HG03196 (cell line): Measurements from ENCODE around the gene NFATC1.

ENCODE experiments used
- ATAC-seq: cut with Tn5 transposase; IDR thresholded peaks from one replicate; pipeline ENCODE4 v1.9.1; 2021; ENCODE audit not compliant: unreplicated experiment

NFATC1 gene

GRCh38 chr18:79402977-79403722 lies 7.4 kb downstream of the NFATC1 start:
- no peak for ATAC-seq

GRCh38 chr18:79403723-79404566 lies 8.2 kb downstream of the NFATC1 start:
- ATAC-seq: no peak

GRCh38 chr18:79404567-79404910 lies 8.8 kb downstream of the NFATC1 start:
- ATAC-seq: no peak

- ATAC-seq: no peak
Measured at GRCh38 chr18:79405019-79405780, 9.5 kb downstream of the NFATC1 start.

GRCh38 chr18:79405781-79406575 lies 10.2 kb downstream of the NFATC1 start:
- ATAC-seq: peak; percentile 54

- ATAC-seq: no peak
Measured at GRCh38 chr18:79406708-79407107, 11.0 kb downstream of the NFATC1 start.

- ATAC-seq: no peak
Measured at GRCh38 chr18:79409313-79409712, 13.6 kb downstream of the NFATC1 start.

- no peak for ATAC-seq
Measured at GRCh38 chr18:79410171-79410641, 14.5 kb downstream of the NFATC1 start.

- ATAC-seq: no peak
Measured at GRCh38 chr18:79410731-79411613, 15.2 kb downstream of the NFATC1 start.

- no peak for ATAC-seq
Measured at GRCh38 chr18:79411614-79412526, 16.1 kb downstream of the NFATC1 start.

GRCh38 chr18:79413025-79413424 lies 17.3 kb downstream of the NFATC1 start:
- ATAC-seq: no peak

GRCh38 chr18:79413426-79413825 lies 17.7 kb downstream of the NFATC1 start:
- ATAC-seq: no peak

GRCh38 chr18:79413901-79414300 lies 18.2 kb downstream of the NFATC1 start:
- ATAC-seq: no peak

GRCh38 chr18:79416022-79416676 lies 20.4 kb downstream of the NFATC1 start:
- no peak for ATAC-seq

GRCh38 chr18:79416677-79417052 lies 20.9 kb downstream of the NFATC1 start:
- ATAC-seq: no peak

GRCh38 chr18:79418236-79418635 lies 22.5 kb downstream of the NFATC1 start:
- ATAC-seq: no peak

GRCh38 chr18:79418642-79419041 lies 22.9 kb downstream of the NFATC1 start:
- ATAC-seq: no peak
